Esophagus squamous epithelium (tissue), 5 donors: ENCODE measurements around the gene ADAM19. TPM values are rescaled to one million over a fixed set of nuclear protein-coding genes. Genes with fewer than 3 reads are reported as not detected.

Source experiments
- DNase-seq: peaks from one replicate; lab custom pipeline; 2025; lab: John Stamatoyannopoulos, UW
- H3K27ac ChIP-seq, 4 donors: fragments of 200-600 bp; sonication (generic); one replicate each; pipeline ENCODE4 v1.5.1; 2016 to 2019; ENCODE audit warnings: mild to moderate bottlenecking in 1 of 4
- H3K27me3 ChIP-seq, 4 donors: fragments of 200-600 bp; sonication (generic); 1 replicate in 3 of 4; 2 replicates in 1 of 4; pipeline versions ENCODE4 v1.5.1 to v1.6.0; 2017 to 2021; ENCODE audit warnings: antibody characterized with exemption in 1 of 4
- H3K36me3 ChIP-seq, 3 donors: fragments of 200-600 bp; sonication (generic); one replicate each; pipeline ENCODE4 v1.5.1; 2016 to 2019
- H3K4me1 ChIP-seq, 3 donors: fragments of 200-600 bp; sonication (generic); one replicate each; pipeline ENCODE4 v1.5.1; 2017 to 2019
- H3K4me3 ChIP-seq, 4 donors: fragments of 200-600 bp; sonication (generic); 1 replicate in 3 of 4; 2 replicates in 1 of 4; pipeline ENCODE4 v1.5.1; 2016 to 2019; ENCODE audit warnings: mild to moderate bottlenecking in 2 of 4, moderate library complexity in 1 of 4
- H3K9me3 ChIP-seq, 3 donors: fragments of 200-600 bp; sonication (generic); one replicate each; pipeline ENCODE4 v1.5.1; 2016 to 2019
- CTCF ChIP-seq, 6 experiments: fragments of 450-650 bp in 4 of 6; fragments of 200-600 bp in 2 of 6; sonication (generic) in 2 of 6; IDR thresholded peaks; one replicate each; pipeline ENCODE4 v1.5.1; 2016 to 2019; ENCODE audit warnings: antibody characterized with exemption in 6 of 6, mild to moderate bottlenecking in 4 of 6, moderate library complexity in 4 of 6
- POLR2A ChIP-seq, 4 donors: fragments of 450-650 bp; IDR thresholded peaks; one replicate each; pipeline ENCODE4 v1.6.1; 2017; ENCODE audit warnings: antibody characterized with exemption in 4 of 4, mild to moderate bottlenecking in 4 of 4, moderate library complexity in 3 of 4
- WGBS, 2 donors: methylation state at CpG; one replicate each; pipeline ENCODE4 v1.1.5; 2018; 5-methylcytosine and 5-hydroxymethylcytosine counted together
- intact Hi-C: fragments of 100-400 bp; cut with DNase I; formaldehyde crosslinking; loops from one replicate; pipeline ENCODE4 v1.15.0; 2022
- total RNA-seq, 4 donors: library from RNA; depleted of rRNA; stranded (reverse); fragments of >200 nt; gene quantifications; one replicate each; pipeline ENCODE4 v1.1.0, GENCODE V29; 2016
- donor health status: DM: yes; HTN: yes; CAD: no.

ADAM19 gene
- total RNA-seq, 4 donors from 2014 or later = 1.9 to 11.6 (median 4.3) TPM

GRCh38 chr5:157563373-157563928 is 12.1 kb downstream of the ADAM19 start:
- intact Hi-C loops = loop anchor here (10.0 kb wide), 1 partner anchor 441 kb away; no protein-coding TSS in a partner anchor
- WGBS, 2 donors = 31 to 38% methylated on average over 6 to 11 of the region's 11 CpGs
- Histone ChIP-seq H3K4me1 (peaks cover 20 to 84% (median 48%) of the 10 kb centered on the region in 3 donors), H3K36me3 (peaks cover 0 to 6% (median 0%) of the 10 kb centered on the region in 3 donors), H3K4me3 (no peak overlapping the region), H3K9me3 (no peaks in the 10 kb centered on the region), H3K27ac (peak overlapping the region; percentile 36 to 84 (median 65)), H3K27me3 (no peaks in the 10 kb centered on the region)
- TF ChIP-seq POLR2A (IDR thresholded peaks at IDR 0.05) (no peak), CTCF (IDR thresholded peaks at IDR 0.05) (no peak)
- DNase-seq = no peak

GRCh38 chr5:157562111-157562581 is 13.4 kb downstream of the ADAM19 start:
- H3K4me3 ChIP-seq = no peak overlapping the region
- no peaks in the 10 kb centered on the region for H3K36me3 ChIP-seq
- 73 to 82% methylated on average over 9 to 10 of the region's 10 CpGs for WGBS, 2 donors
- TF ChIP-seq CTCF (IDR thresholded peaks at IDR 0.05) (no peak), POLR2A (IDR thresholded peaks at IDR 0.05) (no peak)
- no peaks in the 10 kb centered on the region for H3K27me3 ChIP-seq
- intact Hi-C loops = loop anchor here (10.0 kb wide), 1 partner anchor 443 kb away; no protein-coding TSS in a partner anchor
- peak overlapping the region; percentile 36 to 84 (median 65) for H3K27ac ChIP-seq
- no peaks in the 10 kb centered on the region for H3K9me3 ChIP-seq
- peaks cover 27 to 90% (median 61%) of the 10 kb centered on the region in 3 donors for H3K4me1 ChIP-seq
- DNase-seq = no peak

- TF ChIP-seq CTCF (IDR thresholded peaks at IDR 0.05) (no peak), POLR2A (IDR thresholded peaks at IDR 0.05) (no peak)
- Histone ChIP-seq H3K36me3 (no peaks in the 10 kb centered on the region), H3K9me3 (no peaks in the 10 kb centered on the region), H3K4me1 (peaks cover 35 to 91% (median 72%) of the 10 kb centered on the region in 3 donors), H3K27ac (peak overlapping the region; percentile 48 to 84 (median 65)), H3K4me3 (no peak overlapping the region), H3K27me3 (no peaks in the 10 kb centered on the region)
- intact Hi-C loops = loop anchor here (10.0 kb wide), 1 partner anchor 444 kb away; no protein-coding TSS in a partner anchor
- DNase-seq = no peak
- WGBS, 2 donors = 64 to 83% methylated on average over 7 of the region's 9 CpGs
Measured at GRCh38 chr5:157561110-157561509, 14.5 kb downstream of the ADAM19 start.

GRCh38 chr5:157559301-157559700 is 16.3 kb downstream of the ADAM19 start:
- TF ChIP-seq CTCF (IDR thresholded peaks at IDR 0.05) (no peak), POLR2A (IDR thresholded peaks at IDR 0.05) (no peak)
- intact Hi-C loops = no loop called here
- no peaks in the 10 kb centered on the region for H3K27me3 ChIP-seq
- peaks cover 43 to 99% (median 83%) of the 10 kb centered on the region in 3 donors for H3K4me1 ChIP-seq
- 45 to 48% methylated on average over 2 of the region's 2 CpGs for WGBS, 2 donors
- no peaks in the 10 kb centered on the region for H3K9me3 ChIP-seq
- H3K27ac ChIP-seq = peak overlapping the region; percentile 28 to 84 (median 69)
- no peak for DNase-seq
- H3K36me3 ChIP-seq = no peaks in the 10 kb centered on the region
- no peak overlapping the region for H3K4me3 ChIP-seq

GRCh38 chr5:157558681-157559080 is 16.9 kb downstream of the ADAM19 start:
- Histone ChIP-seq H3K36me3 (no peaks in the 10 kb centered on the region), H3K27ac (peak overlapping the region; percentile 28 to 84 (median 69)), H3K4me3 (no peak overlapping the region), H3K27me3 (no peaks in the 10 kb centered on the region), H3K4me1 (peaks cover 44 to 98% (median 79%) of the 10 kb centered on the region in 3 donors), H3K9me3 (no peaks in the 10 kb centered on the region)
- intact Hi-C loops = no loop called here
- DNase-seq = no peak
- 7 to 51% methylated on average over 2 of the region's 2 CpGs for WGBS, 2 donors
- TF ChIP-seq POLR2A (IDR thresholded peaks at IDR 0.05) (no peak), CTCF (IDR thresholded peaks at IDR 0.05) (no peak)
